Neural cell (in vitro differentiated cells): Measurements from ENCODE around the gene TPP1. TPM values are rescaled to one million over a fixed set of nuclear protein-coding genes. Genes with fewer than 3 reads are reported as not detected.

Source experiments
- H2AFZ ChIP-seq: fragments of 200-600, 300-800 bp; sonication (generic), shearing (Covaris generic); 2 replicates; pipeline ENCODE4 v1.6.0; 2014; ENCODE audit warnings: low read depth, mild to moderate bottlenecking, antibody characterized with exemption, low read length, moderate library complexity
- H3F3A ChIP-seq: fragments of 200-600 bp; shearing (Covaris generic); 2 replicates; pipeline ENCODE4 v1.6.1; 2016; ENCODE audit warnings: mild to moderate bottlenecking, moderate library complexity, mixed read lengths, antibody characterized with exemption, low read length; ENCODE audit not compliant: insufficient read depth, poor library complexity, severe bottlenecking
- H3K27ac ChIP-seq: fragments of 200-600, 300-800 bp; sonication (generic), shearing (Covaris generic); 2 replicates; pipeline ENCODE4 v1.5.1; 2014; ENCODE audit warnings: mild to moderate bottlenecking, low read length, moderate library complexity
- H3K27me3 ChIP-seq: fragments of 300-800, 200-600 bp; sonication (generic), shearing (Covaris generic); 2 replicates; pipeline ENCODE4 v1.6.0; 2014; ENCODE audit warnings: mild to moderate bottlenecking, low read depth, low read length, moderate library complexity; ENCODE audit not compliant: insufficient read depth
- H3K36me3 ChIP-seq: fragments of 300-800, 200-600 bp; sonication (generic), shearing (Covaris generic); 2 replicates; pipeline ENCODE4 v1.5.1; 2014; ENCODE audit warnings: mild to moderate bottlenecking, antibody characterized with exemption, low read length, moderate library complexity; ENCODE audit not compliant: insufficient read depth
- H3K4me2 ChIP-seq: fragments of 300-800, 200-600 bp; sonication (generic), shearing (Covaris generic); 2 replicates; pipeline ENCODE4 v1.6.0; 2014; ENCODE audit warnings: mild to moderate bottlenecking, low read length
- H3K4me3 ChIP-seq: fragments of 300-800, 200-600 bp; sonication (generic), shearing (Covaris generic); 2 replicates; pipeline ENCODE4 v1.5.1; 2014; ENCODE audit warnings: mild to moderate bottlenecking, low read length, moderate library complexity
- H3K79me2 ChIP-seq: fragments of 200-600 bp; shearing (Covaris generic); replicated peaks from 2 replicates; pipeline ENCODE4 v1.6.0; 2014; ENCODE audit warnings: mild to moderate bottlenecking, low read length, moderate library complexity; ENCODE audit not compliant: insufficient read depth
- H3K9ac ChIP-seq: fragments of 300-800, 200-600 bp; sonication (generic), shearing (Covaris generic); 2 replicates; pipeline ENCODE4 v1.6.1; 2016; ENCODE audit warnings: mild to moderate bottlenecking, low read length, mixed read lengths
- H3K9me2 ChIP-seq: fragments of 200-600 bp; shearing (Covaris generic); 2 replicates; pipeline ENCODE4 v1.6.1; 2016; ENCODE audit warnings: mild to moderate bottlenecking, low read length, mixed read lengths; ENCODE audit not compliant: insufficient read depth
- H3K9me3 ChIP-seq: fragments of 200-600, 300-800 bp; sonication (generic), shearing (Covaris generic); 2 replicates; pipeline ENCODE4 v1.6.1; 2016; ENCODE audit warnings: mild to moderate bottlenecking, mixed run types, low read length, moderate library complexity, mixed read lengths
- H4K20me1 ChIP-seq: fragments of 200-600 bp; shearing (Covaris generic); 2 replicates; pipeline ENCODE4 v1.6.1; 2016; ENCODE audit warnings: mild to moderate bottlenecking, mixed run types; ENCODE audit not compliant: insufficient read depth
- EP300 ChIP-seq: fragments of 450-650 bp; conservative IDR thresholded peaks from 2 replicates; pipeline ENCODE4 v1.6.1; 2014; ENCODE audit warnings: antibody characterized with exemption, mild to moderate bottlenecking, moderate library complexity; ENCODE audit not compliant: poor library complexity, severe bottlenecking
- EZH2 ChIP-seq: fragments of 200-600, 300-800 bp; shearing (Covaris generic), sonication (generic); IDR thresholded peaks from 2 replicates; pipeline ENCODE4 v1.6.1; 2014; ENCODE audit warnings: antibody characterized with exemption, low read length, borderline replicate concordance, mild to moderate bottlenecking; ENCODE audit not compliant: insufficient read depth, poor library complexity, severe bottlenecking
- MXI1 ChIP-seq: fragments of 450-650 bp; conservative IDR thresholded peaks from 2 replicates; pipeline ENCODE4 v1.6.1; 2014; ENCODE audit warnings: antibody characterized with exemption, mild to moderate bottlenecking; ENCODE audit not compliant: poor library complexity, severe bottlenecking
- POLR2AphosphoS5 ChIP-seq: IDR thresholded peaks from 2 replicates; pipeline ENCODE4 v1.6.1; 2012
- RAD21 ChIP-seq: fragments of 450-650 bp; conservative IDR thresholded peaks from 2 replicates; pipeline ENCODE4 v1.6.1; 2014; ENCODE audit warnings: antibody characterized with exemption, mild to moderate bottlenecking, moderate library complexity
- SMC3 ChIP-seq: fragments of 450-650 bp; conservative IDR thresholded peaks from 2 replicates; pipeline ENCODE4 v1.6.1; 2014; ENCODE audit warnings: antibody characterized with exemption, mild to moderate bottlenecking, moderate library complexity; ENCODE audit not compliant: poor library complexity
- TAF1 ChIP-seq: IDR thresholded peaks from 2 replicates; pipeline ENCODE4 v1.6.1; 2012; ENCODE audit warnings: low read depth
- polyA plus RNA-seq: library from polyadenylated mRNA; depleted of rRNA; stranded (reverse); fragments of >200 nt; gene quantifications from 2 replicates; pipeline ENCODE4 v1.2.3, GENCODE V29; 2014
- TF ChIP-seq, protein P1 (sequence below): fragments of 450-650 bp; IDR thresholded peaks from 2 replicates; pipeline ENCODE4 v1.5.1; 2014; ENCODE audit warnings: antibody characterized with exemption, mild to moderate bottlenecking, moderate library complexity; ENCODE audit not compliant: poor library complexity, severe bottlenecking
- TF ChIP-seq, protein P2 (sequence below): IDR thresholded peaks from 2 replicates; pipeline ENCODE4 v1.6.1; 2012; ENCODE audit warnings: borderline replicate concordance

TPP1 gene
- polyA plus RNA-seq, 1 donor from 2014 or later: 3.8 TPM

DNA sequence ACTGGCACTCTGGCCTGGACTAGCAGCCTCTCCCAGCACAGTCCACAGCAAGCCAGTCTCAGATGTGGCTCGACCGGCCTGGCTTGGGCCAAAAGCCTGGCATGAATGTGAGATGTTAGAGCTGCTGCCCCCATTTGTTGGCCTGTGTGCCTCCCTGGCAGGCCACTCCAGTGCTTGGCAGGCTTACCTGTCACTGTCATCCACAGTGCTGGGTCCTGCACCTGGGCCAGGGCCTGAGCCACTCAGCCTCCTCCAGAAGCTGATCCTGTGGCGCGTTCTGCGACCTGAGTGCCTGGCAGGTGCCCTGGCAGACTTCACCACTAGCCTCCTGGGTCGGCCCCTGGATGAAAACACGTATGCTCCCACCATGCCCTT is 51.9 kb downstream of the TPP1 start:
- Histone ChIP-seq H3K9ac (no peak overlapping the region), H2AFZ (no peak overlapping the region), H3K27me3 (no peaks in the 10 kb centered on the region), H3F3A (no peaks in the 10 kb centered on the region), H4K20me1 (no peaks in the 10 kb centered on the region), H3K36me3 (no peaks in the 10 kb centered on the region), H3K4me3 (no peak overlapping the region), H3K9me3 (no peaks in the 10 kb centered on the region), H3K79me2 (no peaks in the 10 kb centered on the region), H3K9me2 (no peaks in the 10 kb centered on the region), H3K27ac (no peak overlapping the region), H3K4me2 (no peak overlapping the region)
- no peak for TF ChIP-seq TAF1
- no peak for TF ChIP-seq EZH2
- TF ChIP-seq RAD21: no peak
- TF ChIP-seq, protein P1, sequence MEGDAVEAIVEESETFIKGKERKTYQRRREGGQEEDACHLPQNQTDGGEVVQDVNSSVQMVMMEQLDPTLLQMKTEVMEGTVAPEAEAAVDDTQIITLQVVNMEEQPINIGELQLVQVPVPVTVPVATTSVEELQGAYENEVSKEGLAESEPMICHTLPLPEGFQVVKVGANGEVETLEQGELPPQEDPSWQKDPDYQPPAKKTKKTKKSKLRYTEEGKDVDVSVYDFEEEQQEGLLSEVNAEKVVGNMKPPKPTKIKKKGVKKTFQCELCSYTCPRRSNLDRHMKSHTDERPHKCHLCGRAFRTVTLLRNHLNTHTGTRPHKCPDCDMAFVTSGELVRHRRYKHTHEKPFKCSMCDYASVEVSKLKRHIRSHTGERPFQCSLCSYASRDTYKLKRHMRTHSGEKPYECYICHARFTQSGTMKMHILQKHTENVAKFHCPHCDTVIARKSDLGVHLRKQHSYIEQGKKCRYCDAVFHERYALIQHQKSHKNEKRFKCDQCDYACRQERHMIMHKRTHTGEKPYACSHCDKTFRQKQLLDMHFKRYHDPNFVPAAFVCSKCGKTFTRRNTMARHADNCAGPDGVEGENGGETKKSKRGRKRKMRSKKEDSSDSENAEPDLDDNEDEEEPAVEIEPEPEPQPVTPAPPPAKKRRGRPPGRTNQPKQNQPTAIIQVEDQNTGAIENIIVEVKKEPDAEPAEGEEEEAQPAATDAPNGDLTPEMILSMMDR: no peak
- no peak for TF ChIP-seq SMC3
- TF ChIP-seq, protein P2, sequence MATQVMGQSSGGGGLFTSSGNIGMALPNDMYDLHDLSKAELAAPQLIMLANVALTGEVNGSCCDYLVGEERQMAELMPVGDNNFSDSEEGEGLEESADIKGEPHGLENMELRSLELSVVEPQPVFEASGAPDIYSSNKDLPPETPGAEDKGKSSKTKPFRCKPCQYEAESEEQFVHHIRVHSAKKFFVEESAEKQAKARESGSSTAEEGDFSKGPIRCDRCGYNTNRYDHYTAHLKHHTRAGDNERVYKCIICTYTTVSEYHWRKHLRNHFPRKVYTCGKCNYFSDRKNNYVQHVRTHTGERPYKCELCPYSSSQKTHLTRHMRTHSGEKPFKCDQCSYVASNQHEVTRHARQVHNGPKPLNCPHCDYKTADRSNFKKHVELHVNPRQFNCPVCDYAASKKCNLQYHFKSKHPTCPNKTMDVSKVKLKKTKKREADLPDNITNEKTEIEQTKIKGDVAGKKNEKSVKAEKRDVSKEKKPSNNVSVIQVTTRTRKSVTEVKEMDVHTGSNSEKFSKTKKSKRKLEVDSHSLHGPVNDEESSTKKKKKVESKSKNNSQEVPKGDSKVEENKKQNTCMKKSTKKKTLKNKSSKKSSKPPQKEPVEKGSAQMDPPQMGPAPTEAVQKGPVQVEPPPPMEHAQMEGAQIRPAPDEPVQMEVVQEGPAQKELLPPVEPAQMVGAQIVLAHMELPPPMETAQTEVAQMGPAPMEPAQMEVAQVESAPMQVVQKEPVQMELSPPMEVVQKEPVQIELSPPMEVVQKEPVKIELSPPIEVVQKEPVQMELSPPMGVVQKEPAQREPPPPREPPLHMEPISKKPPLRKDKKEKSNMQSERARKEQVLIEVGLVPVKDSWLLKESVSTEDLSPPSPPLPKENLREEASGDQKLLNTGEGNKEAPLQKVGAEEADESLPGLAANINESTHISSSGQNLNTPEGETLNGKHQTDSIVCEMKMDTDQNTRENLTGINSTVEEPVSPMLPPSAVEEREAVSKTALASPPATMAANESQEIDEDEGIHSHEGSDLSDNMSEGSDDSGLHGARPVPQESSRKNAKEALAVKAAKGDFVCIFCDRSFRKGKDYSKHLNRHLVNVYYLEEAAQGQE: no peak
- no peak for TF ChIP-seq EP300
- TF ChIP-seq POLR2AphosphoS5: no peak
- TF ChIP-seq MXI1: no peak

DNA sequence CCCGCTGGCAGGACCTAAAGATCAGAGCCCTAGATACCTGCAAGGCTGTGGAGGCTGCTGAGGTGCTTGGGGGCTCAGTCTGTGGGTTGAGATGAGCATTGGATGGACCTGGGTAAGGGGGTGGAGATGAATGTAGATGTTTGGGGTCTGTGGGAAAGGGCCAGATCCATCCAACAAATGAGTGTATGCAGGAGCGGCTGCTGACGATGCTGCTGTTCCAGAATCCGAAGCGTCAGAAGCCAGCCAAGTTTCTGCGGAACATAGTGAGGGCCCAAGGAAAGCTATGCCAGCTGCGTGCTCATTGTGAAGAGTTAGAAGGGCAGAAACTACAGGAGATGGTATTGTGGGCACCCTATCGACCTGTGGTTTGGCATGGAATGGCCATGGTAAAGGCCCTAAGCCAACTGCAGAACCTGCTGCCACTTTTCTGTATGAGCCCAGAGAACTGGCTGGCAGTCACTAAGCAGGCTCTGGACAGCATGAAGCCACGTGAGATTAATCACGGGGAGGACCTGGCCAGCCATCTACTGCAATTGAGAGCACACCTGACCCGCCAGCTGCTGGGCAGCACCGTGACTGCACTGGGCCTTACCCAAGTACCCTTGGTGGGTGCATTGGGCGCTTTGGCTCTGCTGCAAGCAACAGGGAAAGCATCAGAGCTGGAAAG is 52.4 kb downstream of the TPP1 start:
- TF ChIP-seq TAF1 (no peak), EZH2 (no peak), RAD21 (no peak), MXI1 (no peak)
- Histone ChIP-seq H3F3A (no peaks in the 10 kb centered on the region), H3K9ac (no peak overlapping the region), H3K9me2 (no peaks in the 10 kb centered on the region), H3K27ac (no peak overlapping the region), H2AFZ (no peak overlapping the region), H3K4me3 (no peak overlapping the region), H3K9me3 (no peaks in the 10 kb centered on the region), H3K27me3 (no peaks in the 10 kb centered on the region), H4K20me1 (no peaks in the 10 kb centered on the region), H3K4me2 (no peak overlapping the region), H3K79me2 (no peaks in the 10 kb centered on the region), H3K36me3 (no peaks in the 10 kb centered on the region)
